Neural progenitor cell (in vitro differentiated cells): ENCODE data around the gene ATF3.

Source experiments
- EZH2phosphoT487 ChIP-seq: fragments of 200-600 bp; sonication (generic); IDR thresholded peaks from 2 replicates; pipeline ENCODE4 v1.6.1; 2017; ENCODE audit warnings: antibody characterized with exemption
- TF ChIP-seq, protein P1 (sequence below): fragments of 200-600 bp; sonication (generic); IDR thresholded peaks from 2 replicates; pipeline ENCODE4 v1.5.1; 2017; ENCODE audit warnings: antibody characterized with exemption, mild to moderate bottlenecking

DNA sequence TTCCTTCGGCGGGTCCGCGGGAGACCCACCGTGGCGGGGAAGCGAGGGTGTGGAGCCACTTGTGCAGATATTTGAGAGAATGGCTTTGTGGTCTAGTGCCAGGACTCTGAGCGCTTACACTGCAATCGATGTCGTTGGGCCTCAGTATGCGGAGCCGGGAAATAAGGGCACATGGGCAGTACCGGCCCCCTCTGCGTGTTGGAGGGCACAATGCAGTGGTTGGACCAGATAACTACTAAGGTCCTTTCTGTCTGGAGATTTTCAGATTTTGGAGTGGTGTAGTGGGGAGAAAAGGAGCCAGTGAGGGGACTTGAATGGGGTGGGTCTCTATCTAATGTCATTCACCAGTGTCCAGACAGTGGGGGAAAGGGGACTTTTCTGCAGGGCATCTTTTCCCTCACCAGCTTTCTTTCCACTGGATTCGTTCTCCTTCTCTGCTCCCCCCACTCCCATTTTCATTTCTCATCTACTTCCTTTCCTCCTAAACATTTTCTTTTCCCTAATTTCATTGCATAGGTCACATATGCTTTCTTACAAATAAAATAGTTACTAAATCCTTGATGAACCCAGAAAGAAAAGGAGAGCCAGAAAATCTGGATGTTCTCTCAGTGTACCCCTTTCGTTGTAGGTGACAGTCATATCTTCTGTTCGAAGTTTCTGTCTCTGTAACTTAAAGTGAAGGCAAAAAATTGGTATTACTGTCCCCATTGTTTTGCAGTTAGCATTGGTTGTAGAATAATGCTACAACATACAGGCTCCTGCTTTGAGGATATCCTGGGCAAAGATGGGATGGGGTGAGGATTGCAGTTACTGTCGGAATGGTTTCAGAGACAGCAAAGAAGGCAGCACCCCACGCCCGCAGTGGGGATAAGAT lies 1.4 kb downstream of the ATF3 start:
- TF ChIP-seq, protein P1, sequence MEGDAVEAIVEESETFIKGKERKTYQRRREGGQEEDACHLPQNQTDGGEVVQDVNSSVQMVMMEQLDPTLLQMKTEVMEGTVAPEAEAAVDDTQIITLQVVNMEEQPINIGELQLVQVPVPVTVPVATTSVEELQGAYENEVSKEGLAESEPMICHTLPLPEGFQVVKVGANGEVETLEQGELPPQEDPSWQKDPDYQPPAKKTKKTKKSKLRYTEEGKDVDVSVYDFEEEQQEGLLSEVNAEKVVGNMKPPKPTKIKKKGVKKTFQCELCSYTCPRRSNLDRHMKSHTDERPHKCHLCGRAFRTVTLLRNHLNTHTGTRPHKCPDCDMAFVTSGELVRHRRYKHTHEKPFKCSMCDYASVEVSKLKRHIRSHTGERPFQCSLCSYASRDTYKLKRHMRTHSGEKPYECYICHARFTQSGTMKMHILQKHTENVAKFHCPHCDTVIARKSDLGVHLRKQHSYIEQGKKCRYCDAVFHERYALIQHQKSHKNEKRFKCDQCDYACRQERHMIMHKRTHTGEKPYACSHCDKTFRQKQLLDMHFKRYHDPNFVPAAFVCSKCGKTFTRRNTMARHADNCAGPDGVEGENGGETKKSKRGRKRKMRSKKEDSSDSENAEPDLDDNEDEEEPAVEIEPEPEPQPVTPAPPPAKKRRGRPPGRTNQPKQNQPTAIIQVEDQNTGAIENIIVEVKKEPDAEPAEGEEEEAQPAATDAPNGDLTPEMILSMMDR, result no peak
- TF ChIP-seq EZH2phosphoT487, result no peak
